Stimulated activated naive B cell treated with anti-CD40 and anti-IgM and Interleukin-4, amounts not matched to agents 10 μg/mL and 1 μg/mL and 100 μg/mL, for 72 hours (primary cell): ENCODE results near the gene MCF2L.
"Not testable (repeated sequence)": the region's sequence is repeated elsewhere in the genome, so short reads cannot be mapped to it uniquely, and the experiment has no call there.

Experiments used
- ATAC-seq, 2 donors: fragments of 150-1000 bp; cut with Tn5 transposase; replicated peaks; 2 replicates each; pipeline ENCODE4 v1.10.0; 2021; ENCODE audit warnings: moderate library complexity in 1 of 2
- DNase-seq: peaks from one replicate; pipeline ENCODE4 v3.0.0; 2021
- H3K27ac Mint-ChIP-seq: one replicate; pipeline ENCODE4 v1.8.0; 2022; ENCODE audit warnings: mild to moderate bottlenecking, mixed read lengths
- H3K27me3 Mint-ChIP-seq, 2 donors: one replicate each; pipeline ENCODE4 v1.8.0; 2022; ENCODE audit warnings: mixed read lengths in 2 of 2
- H3K36me3 Mint-ChIP-seq, 2 donors: one replicate each; pipeline ENCODE4 v1.8.0; 2022; ENCODE audit warnings: mixed read lengths in 2 of 2, mild to moderate bottlenecking in 1 of 2
- H3K4me1 Mint-ChIP-seq, 2 donors: one replicate each; pipeline ENCODE4 v1.8.0; 2022; ENCODE audit warnings: mixed read lengths in 2 of 2, mild to moderate bottlenecking in 1 of 2
- H3K4me3 Mint-ChIP-seq, 2 donors: one replicate each; pipeline ENCODE4 v1.8.0; 2022; ENCODE audit warnings: mild to moderate bottlenecking in 2 of 2, mixed read lengths in 2 of 2, moderate library complexity in 1 of 2
- H3K9me3 Mint-ChIP-seq, 2 donors: one replicate each; pipeline ENCODE4 v1.8.0; 2022; ENCODE audit warnings: mixed read lengths in 2 of 2, mild to moderate bottlenecking in 1 of 2

The MCF2L gene

GRCh38 chr13:112934078-112934477 is 34.9 kb upstream of the MCF2L start:
- no peak overlapping the region for H3K27ac Mint-ChIP-seq
- H3K4me3 Mint-ChIP-seq, result no peak overlapping the region
- H3K36me3 Mint-ChIP-seq, result peaks cover 4 to 9% of the 10 kb centered on the region in 2 donors
- DNase-seq, result no peak
- H3K4me1 Mint-ChIP-seq, result peaks cover 11 to 25% of the 10 kb centered on the region in 2 donors
- peaks cover 5% of the 10 kb centered on the region in 2 donors for H3K9me3 Mint-ChIP-seq
- H3K27me3 Mint-ChIP-seq, result peaks cover 19 to 21% of the 10 kb centered on the region in 2 donors
- no peak for ATAC-seq

- Mint-ChIP-seq H3K36me3 (peaks cover 4 to 5% of the 10 kb centered on the region in 2 donors), H3K27me3 (peaks cover 20 to 21% of the 10 kb centered on the region in 2 donors), H3K27ac (no peak overlapping the region), H3K4me3 (no peak overlapping the region), H3K9me3 (peaks cover 5% of the 10 kb centered on the region in 2 donors), H3K4me1 (peaks cover 9 to 25% of the 10 kb centered on the region in 2 donors)
- ATAC-seq (no peak), DNase-seq (no peak)
Observed at GRCh38 chr13:112938680-112939079, 30.3 kb upstream of the MCF2L start.

- Mint-ChIP-seq H3K4me1 (peaks cover 9 to 29% of the 10 kb centered on the region in 2 donors), H3K9me3 (peaks cover 5% of the 10 kb centered on the region in 2 donors), H3K36me3 (peaks cover 4 to 5% of the 10 kb centered on the region in 2 donors), H3K27ac (no peak overlapping the region), H3K27me3 (peaks cover 27% of the 10 kb centered on the region in 2 donors), H3K4me3 (no peak overlapping the region)
- ATAC-seq, result no peak
- DNase-seq, result no peak
Observed at GRCh38 chr13:112940236-112940635, 28.8 kb upstream of the MCF2L start.

GRCh38 chr13:112941349-112941748 is 27.7 kb upstream of the MCF2L start:
- Mint-ChIP-seq H3K4me3 (no peak overlapping the region), H3K27ac (no peak overlapping the region), H3K4me1 (peaks cover 9 to 29% of the 10 kb centered on the region in 2 donors), H3K36me3 (peaks cover 4 to 5% of the 10 kb centered on the region in 2 donors), H3K9me3 (peaks cover 5% of the 10 kb centered on the region in 2 donors), H3K27me3 (peaks cover 32 to 33% of the 10 kb centered on the region in 2 donors)
- ATAC-seq (no peak), DNase-seq (no peak)

- not testable (repeated sequence) for H3K27ac Mint-ChIP-seq, DNase-seq, ATAC-seq, H3K9me3 Mint-ChIP-seq, H3K36me3 Mint-ChIP-seq, H3K4me3 Mint-ChIP-seq
- peaks cover 32 to 37% of the 10 kb centered on the region in 2 donors for H3K27me3 Mint-ChIP-seq
- H3K4me1 Mint-ChIP-seq, result peaks cover 9 to 29% of the 10 kb centered on the region in 2 donors
Observed at GRCh38 chr13:112941765-112942164, 27.2 kb upstream of the MCF2L start.

GRCh38 chr13:112942689-112943308 is 26.2 kb upstream of the MCF2L start:
- peak; percentile 86 for DNase-seq
- ATAC-seq, result peak; percentile 95 to 96
- peaks cover 27 to 33% of the 10 kb centered on the region in 2 donors for H3K27me3 Mint-ChIP-seq
- H3K36me3 Mint-ChIP-seq, result peaks cover under 1 to 1% of the 10 kb centered on the region in 2 donors
- peaks cover under 1 to 1% of the 10 kb centered on the region in 2 donors for H3K9me3 Mint-ChIP-seq
- H3K4me1 Mint-ChIP-seq, result peaks cover 7 to 24% of the 10 kb centered on the region in 2 donors
- H3K4me3 Mint-ChIP-seq, result peak overlapping the region; percentile 87
- H3K27ac Mint-ChIP-seq, result peak overlapping the region; percentile 38

GRCh38 chr13:112943309-112944125 is 25.5 kb upstream of the MCF2L start:
- Mint-ChIP-seq H3K27me3 (peaks cover 25 to 34% of the 10 kb centered on the region in 2 donors), H3K27ac (no peak overlapping the region), H3K36me3 (no peaks in the 10 kb centered on the region), H3K4me3 (peak overlapping the region; percentile 84 to 87), H3K9me3 (no peaks in the 10 kb centered on the region), H3K4me1 (peaks cover 7 to 19% of the 10 kb centered on the region in 2 donors)
- ATAC-seq (peak; percentile 63 to 69), DNase-seq (peak; percentile 12)

GRCh38 chr13:112947796-112948195 is 21.2 kb upstream of the MCF2L start:
- DNase-seq, result no peak
- H3K27me3 Mint-ChIP-seq, result peaks cover 16 to 32% of the 10 kb centered on the region in 2 donors
- H3K4me3 Mint-ChIP-seq, result no peak overlapping the region
- no peaks in the 10 kb centered on the region for H3K9me3 Mint-ChIP-seq
- peaks cover 3 to 9% of the 10 kb centered on the region in 2 donors for H3K4me1 Mint-ChIP-seq
- no peak for ATAC-seq
- no peak overlapping the region for H3K27ac Mint-ChIP-seq
- H3K36me3 Mint-ChIP-seq, result no peaks in the 10 kb centered on the region

- no peaks in the 10 kb centered on the region for H3K4me1 Mint-ChIP-seq
- no peak overlapping the region for H3K4me3 Mint-ChIP-seq
- H3K27me3 Mint-ChIP-seq, result peaks cover 0 to 10% of the 10 kb centered on the region in 2 donors
- no peak for ATAC-seq
- H3K27ac Mint-ChIP-seq, result no peak overlapping the region
- no peaks in the 10 kb centered on the region for H3K9me3 Mint-ChIP-seq
- no peaks in the 10 kb centered on the region for H3K36me3 Mint-ChIP-seq
- no peak for DNase-seq
Observed at GRCh38 chr13:112951674-112952371, 17.2 kb upstream of the MCF2L start.

- ATAC-seq, result no peak
- Mint-ChIP-seq H3K27me3 (peaks cover 0 to 9% of the 10 kb centered on the region in 2 donors), H3K36me3 (no peaks in the 10 kb centered on the region), H3K4me1 (no peaks in the 10 kb centered on the region), H3K4me3 (no peak overlapping the region), H3K27ac (no peak overlapping the region), H3K9me3 (no peaks in the 10 kb centered on the region)
- no peak for DNase-seq
Observed at GRCh38 chr13:112952759-112953551, 16.1 kb upstream of the MCF2L start.

- DNase-seq (no peak), ATAC-seq (no peak)
- H3K27ac Mint-ChIP-seq, result no peak overlapping the region
- H3K27me3 Mint-ChIP-seq, result peaks cover 0 to 2% of the 10 kb centered on the region in 2 donors
- H3K9me3 Mint-ChIP-seq, result no peaks in the 10 kb centered on the region
- no peak overlapping the region for H3K4me3 Mint-ChIP-seq
- no peaks in the 10 kb centered on the region for H3K36me3 Mint-ChIP-seq
- H3K4me1 Mint-ChIP-seq, result no peaks in the 10 kb centered on the region
Observed at GRCh38 chr13:112953591-112954487, 15.2 kb upstream of the MCF2L start.

- DNase-seq (no peak), ATAC-seq (no peak)
- Mint-ChIP-seq H3K9me3 (no peaks in the 10 kb centered on the region), H3K27me3 (no peaks in the 10 kb centered on the region), H3K4me1 (no peaks in the 10 kb centered on the region), H3K36me3 (no peaks in the 10 kb centered on the region), H3K4me3 (no peak overlapping the region), H3K27ac (no peak overlapping the region)
Observed at GRCh38 chr13:112954488-112955270, 14.3 kb upstream of the MCF2L start.
